HG03442 (cell line): ENCODE data around the gene DYNC1I2.
A peak's percentile ranks its signal among the peaks of the same experiment; 100 is the strongest.
"Not testable (repeated sequence)": the region's sequence is repeated elsewhere in the genome, so short reads cannot be mapped to it uniquely, and the experiment has no call there.

Experiments
- ATAC-seq: cut with Tn5 transposase; IDR thresholded peaks from one replicate; pipeline ENCODE4 v1.9.1; 2021; ENCODE audit warnings: mild to moderate bottlenecking, moderate library complexity; ENCODE audit not compliant: unreplicated experiment

Gene DYNC1I2

GRCh38 chr2:171712051-171712450 lies 24.8 kb downstream of the DYNC1I2 start:
- ATAC-seq: no peak

GRCh38 chr2:171718720-171719119 lies 31.5 kb downstream of the DYNC1I2 start:
- ATAC-seq: peak; percentile 86

GRCh38 chr2:171719660-171720059 lies 32.4 kb downstream of the DYNC1I2 start:
- ATAC-seq: no peak

GRCh38 chr2:171723716-171724683 lies 36.7 kb downstream of the DYNC1I2 start:
- ATAC-seq: no peak

- no peak for ATAC-seq
Measured at GRCh38 chr2:171726847-171727450, 39.7 kb downstream of the DYNC1I2 start.

GRCh38 chr2:171728989-171729951 lies 42.0 kb downstream of the DYNC1I2 start:
- ATAC-seq: no peak

- no peak for ATAC-seq
Measured at GRCh38 chr2:171729952-171730317, 42.7 kb downstream of the DYNC1I2 start.

- no peak for ATAC-seq
Measured at GRCh38 chr2:171735991-171736710, 48.9 kb downstream of the DYNC1I2 start.

- ATAC-seq: peak; percentile 49
Measured at GRCh38 chr2:171741189-171741588, 53.9 kb downstream of the DYNC1I2 start.

GRCh38 chr2:171742760-171743159 lies 55.5 kb downstream of the DYNC1I2 start:
- ATAC-seq: no peak

GRCh38 chr2:171745141-171745540 lies 57.9 kb downstream of the DYNC1I2 start:
- ATAC-seq: no peak

GRCh38 chr2:171745806-171746205 lies 58.5 kb downstream of the DYNC1I2 start:
- ATAC-seq: no peak

GRCh38 chr2:171747371-171747770 lies 60.1 kb downstream of the DYNC1I2 start:
- no peak for ATAC-seq

GRCh38 chr2:171754254-171754939 lies 67.1 kb downstream of the DYNC1I2 start:
- ATAC-seq: no peak

GRCh38 chr2:171758762-171759161 lies 71.5 kb downstream of the DYNC1I2 start:
- not testable (repeated sequence) for ATAC-seq

- not testable (repeated sequence) for ATAC-seq
Measured at GRCh38 chr2:171761176-171761575, 73.9 kb downstream of the DYNC1I2 start.

- ATAC-seq: no peak
Measured at GRCh38 chr2:171762879-171763573, 75.8 kb downstream of the DYNC1I2 start.

GRCh38 chr2:171763602-171764001 lies 76.3 kb downstream of the DYNC1I2 start:
- ATAC-seq: no peak

- no peak for ATAC-seq
Measured at GRCh38 chr2:171771463-171771862, 84.2 kb downstream of the DYNC1I2 start.
